Natural killer cell (primary cell): Measurements from ENCODE around the gene KCNT2. TPM values are rescaled to one million over a fixed set of nuclear protein-coding genes. Genes with fewer than 3 reads are reported as not detected.

Source experiments
- ATAC-seq, 3 donors: fragments of 150-1000 bp in 2 of 3; fragments of 200-7000 bp in 1 of 3; cut with Tn5 transposase; 1 replicate in 1 of 3; 2 replicates in 2 of 3; pipeline ENCODE4 v1.10.0; 2021; ENCODE audit warnings: mild to moderate bottlenecking in 2 of 3, moderate library complexity in 2 of 3
- DNase-seq, 2 donors: peaks; one replicate each; pipeline versions ENCODE4 v3.0.0 to v3.0.0-alpha.2; 2013 to 2021; ENCODE audit warnings: mixed read lengths in 1 of 2
- H3K27ac ChIP-seq: one replicate; pipeline ENCODE4 v1.5.1; 2013; ENCODE audit warnings: mild to moderate bottlenecking, low read length
- H3K27me3 ChIP-seq: one replicate; pipeline ENCODE4 v1.6.1; 2013; ENCODE audit warnings: low read length; ENCODE audit not compliant: control insufficient read depth, insufficient read depth
- H3K36me3 ChIP-seq: one replicate; pipeline ENCODE4 v1.6.1; 2013; ENCODE audit warnings: low read length; ENCODE audit not compliant: control insufficient read depth, insufficient read depth
- H3K4me1 ChIP-seq: one replicate; pipeline ENCODE4 v1.6.1; 2013; ENCODE audit warnings: low read length; ENCODE audit not compliant: control insufficient read depth, insufficient read depth
- H3K4me3 ChIP-seq: one replicate; pipeline ENCODE4 v1.5.1; 2013; ENCODE audit warnings: low read length
- H3K9me3 ChIP-seq: one replicate; pipeline ENCODE4 v1.6.1; 2013; ENCODE audit warnings: low read length; ENCODE audit not compliant: control insufficient read depth, insufficient read depth
- H3K27ac Mint-ChIP-seq, 2 donors: one replicate each; pipeline ENCODE4 v1.8.0; 2022; ENCODE audit warnings: mild to moderate bottlenecking in 2 of 2, mixed read lengths in 2 of 2, moderate library complexity in 1 of 2
- H3K27me3 Mint-ChIP-seq, 2 donors: one replicate each; pipeline ENCODE4 v1.8.0; 2022; ENCODE audit warnings: low read depth in 2 of 2, mixed read lengths in 2 of 2
- H3K36me3 Mint-ChIP-seq: one replicate; pipeline ENCODE4 v1.8.0; 2022; ENCODE audit warnings: mixed read lengths
- H3K4me1 Mint-ChIP-seq, 2 donors: one replicate each; pipeline ENCODE4 v1.8.0; 2022; ENCODE audit warnings: mixed read lengths in 2 of 2
- H3K4me3 Mint-ChIP-seq: one replicate; pipeline ENCODE4 v1.8.0; 2022; ENCODE audit warnings: mild to moderate bottlenecking, moderate library complexity, mixed read lengths
- H3K9me3 Mint-ChIP-seq, 2 donors: one replicate each; pipeline ENCODE4 v1.8.0; 2022; ENCODE audit warnings: mixed read lengths in 2 of 2
- CTCF ChIP-seq: fragments of 200-600 bp; IDR thresholded peaks from one replicate; pipeline ENCODE4 v1.8.0; 2022; ENCODE audit warnings: antibody characterized with exemption
- WGBS: methylation state at CpG from one replicate; pipeline ENCODE4 v1.1.7; 2013; ENCODE audit warnings: missing lambda C conversion rate; ENCODE audit not compliant: insufficient coverage; 5-methylcytosine and 5-hydroxymethylcytosine counted together
- intact Hi-C: fragments of 100-400 bp; cut with micrococcal nuclease; formaldehyde crosslinking; loops from one replicate; pipeline ENCODE4 v1.14.2; 2022
- total RNA-seq, 4 donors: library from RNA; stranded (reverse); fragments of 120-200 nt in 1 of 4; gene quantifications; one replicate each; pipeline versions ENCODE4 v1.2.3 to v1.2.4, GENCODE V29; 2013 to 2022

Gene KCNT2
- total RNA-seq, 3 donors from 2014 or later (not counting 1 experiment from before 2014, with no cell fraction given): not detected

GRCh38 chr1:196302420-196302819 lies 305.8 kb downstream of the KCNT2 start:
- H3K9me3 Mint-ChIP-seq: peaks cover 4 to 5% of the 10 kb centered on the region in 2 donors
- no peak overlapping the region for H3K27ac Mint-ChIP-seq
- DNase-seq (no peak), ATAC-seq (no peak)
- H3K36me3 Mint-ChIP-seq: no peaks in the 10 kb centered on the region
- Histone ChIP-seq H3K9me3 (no peaks in the 10 kb centered on the region), H3K4me3 (no peak overlapping the region), H3K4me1 (no peaks in the 10 kb centered on the region), H3K36me3 (no peaks in the 10 kb centered on the region), H3K27me3 (no peaks in the 10 kb centered on the region), H3K27ac (no peak overlapping the region)
- H3K4me1 Mint-ChIP-seq: no peaks in the 10 kb centered on the region
- no peak overlapping the region for H3K4me3 Mint-ChIP-seq
- no peaks in the 10 kb centered on the region for H3K27me3 Mint-ChIP-seq
- WGBS: no CpG with 5 or more reads among the region's 1 CpG
- intact Hi-C loops: no loop called here
- TF ChIP-seq CTCF: no peak

GRCh38 chr1:196295766-196296165 lies 312.5 kb downstream of the KCNT2 start:
- Histone ChIP-seq H3K4me1 (no peaks in the 10 kb centered on the region), H3K36me3 (no peaks in the 10 kb centered on the region), H3K27ac (no peak overlapping the region), H3K4me3 (no peak overlapping the region), H3K9me3 (no peaks in the 10 kb centered on the region), H3K27me3 (no peaks in the 10 kb centered on the region)
- intact Hi-C loops: no loop called here
- Mint-ChIP-seq H3K4me1 (no peaks in the 10 kb centered on the region), H3K4me3 (no peak overlapping the region), H3K27ac (no peak overlapping the region), H3K27me3 (no peaks in the 10 kb centered on the region), H3K36me3 (no peaks in the 10 kb centered on the region), H3K9me3 (peaks cover 7 to 8% of the 10 kb centered on the region in 2 donors)
- DNase-seq (no peak), ATAC-seq (no peak)
- TF ChIP-seq CTCF: no peak

- Mint-ChIP-seq H3K36me3 (no peaks in the 10 kb centered on the region), H3K9me3 (peaks cover 4 to 6% of the 10 kb centered on the region in 2 donors), H3K4me1 (no peaks in the 10 kb centered on the region), H3K27ac (no peak overlapping the region), H3K4me3 (no peak overlapping the region), H3K27me3 (no peaks in the 10 kb centered on the region)
- intact Hi-C loops: no loop called here
- DNase-seq: no peak
- H3K4me1 ChIP-seq: no peaks in the 10 kb centered on the region
- H3K9me3 ChIP-seq: no peaks in the 10 kb centered on the region
- no peaks in the 10 kb centered on the region for H3K27me3 ChIP-seq
- 95% methylated on average over 3 of the region's 3 CpGs for whole genome bisulfite sequencing
- no peaks in the 10 kb centered on the region for H3K36me3 ChIP-seq
- no peak overlapping the region for H3K27ac ChIP-seq
- TF ChIP-seq CTCF: no peak
- H3K4me3 ChIP-seq: no peak overlapping the region
- ATAC-seq: no peak
Measured at GRCh38 chr1:196278816-196279215, 329.4 kb downstream of the KCNT2 start.

- Mint-ChIP-seq H3K4me1 (no peaks in the 10 kb centered on the region), H3K27ac (no peak overlapping the region), H3K9me3 (peaks cover 6% of the 10 kb centered on the region in 2 donors), H3K36me3 (no peaks in the 10 kb centered on the region), H3K4me3 (no peak overlapping the region), H3K27me3 (no peaks in the 10 kb centered on the region)
- ATAC-seq: no peak
- no peaks in the 10 kb centered on the region for H3K36me3 ChIP-seq
- no peak overlapping the region for H3K27ac ChIP-seq
- TF ChIP-seq CTCF: no peak
- H3K4me3 ChIP-seq: no peak overlapping the region
- DNase-seq: no peak
- H3K27me3 ChIP-seq: no peaks in the 10 kb centered on the region
- H3K4me1 ChIP-seq: no peaks in the 10 kb centered on the region
- H3K9me3 ChIP-seq: no peaks in the 10 kb centered on the region
- intact Hi-C loops: no loop called here
Measured at GRCh38 chr1:196277860-196278259, 330.4 kb downstream of the KCNT2 start.
